Osteoblast (primary cell): ENCODE results near the gene IFT122. TPM values are rescaled to one million over a fixed set of nuclear protein-coding genes. Genes with fewer than 3 reads are reported as not detected.
A peak's percentile ranks its signal among the peaks of the same experiment; 100 is the strongest.

Source experiments
- DNase-seq: peaks from one replicate; pipeline ENCODE4 v3.0.0; 2011; ENCODE audit warnings: low spot score, mixed read lengths; ENCODE audit not compliant: insufficient read length; ENCODE audit errors: missing footprints
- H2AFZ ChIP-seq: 2 replicates; pipeline ENCODE4 v1.6.0; 2011; ENCODE audit warnings: mild to moderate bottlenecking, low read length
- H3K27ac ChIP-seq: 2 replicates; pipeline ENCODE4 v1.5.1; 2011; ENCODE audit warnings: mild to moderate bottlenecking, low read depth, low read length, moderate library complexity
- H3K27me3 ChIP-seq: 2 replicates; pipeline ENCODE4 v1.6.0; 2012; ENCODE audit warnings: mild to moderate bottlenecking, control low read depth, inconsistent platforms, low read length, moderate library complexity; ENCODE audit not compliant: insufficient read depth
- H3K36me3 ChIP-seq: 2 replicates; pipeline ENCODE4 v1.5.1; 2011; ENCODE audit warnings: mild to moderate bottlenecking, low read length, control low read depth, moderate library complexity; ENCODE audit not compliant: insufficient read depth
- H3K4me1 ChIP-seq: 2 replicates; pipeline ENCODE4 v1.5.1; 2011; ENCODE audit warnings: mild to moderate bottlenecking, low read length, control low read depth, moderate library complexity; ENCODE audit not compliant: insufficient read depth
- H3K4me2 ChIP-seq: 2 replicates; pipeline ENCODE4 v1.6.0; 2011; ENCODE audit warnings: mild to moderate bottlenecking, low read length; ENCODE audit not compliant: insufficient read depth
- H3K4me3 ChIP-seq: fragments of 200-600 bp; sonication (generic); 3 replicates; pipeline ENCODE4 v1.5.1; 2012; ENCODE audit warnings: mild to moderate bottlenecking, low read length, inconsistent platforms; ENCODE audit not compliant: insufficient read depth
- H3K79me2 ChIP-seq: 2 replicates; pipeline ENCODE4 v1.6.0; 2012; ENCODE audit warnings: mild to moderate bottlenecking, low read length, control low read depth, inconsistent platforms; ENCODE audit not compliant: insufficient read depth
- H3K9me3 ChIP-seq: 2 replicates; pipeline ENCODE4 v1.5.1; 2011; ENCODE audit warnings: low read depth, low read length, control low read depth
- H4K20me1 ChIP-seq: 2 replicates; pipeline ENCODE4 v1.6.0; 2012; ENCODE audit warnings: mild to moderate bottlenecking, low read length, control low read depth; ENCODE audit not compliant: insufficient read depth
- CTCF ChIP-seq: IDR thresholded peaks from 2 replicates; pipeline ENCODE4 v1.5.1; 2011; ENCODE audit warnings: mild to moderate bottlenecking, low read depth, low read length, moderate library complexity; ENCODE audit errors: extremely low read depth
- total RNA-seq: library from RNA; depleted of rRNA; stranded (reverse); fragments of >200 nt; gene quantifications from 2 replicates; pipeline ENCODE4 v1.2.3, GENCODE V29; 2012

Gene IFT122
- total RNA-seq, 1 donor, result 30.4 TPM

- Histone ChIP-seq H2AFZ (peak overlapping the region; percentile 87), H3K36me3 (peaks cover 17% of the 10 kb centered on the region), H3K27me3 (no peaks in the 10 kb centered on the region), H3K9me3 (no peaks in the 10 kb centered on the region), H4K20me1 (peaks cover 33% of the 10 kb centered on the region), H3K79me2 (peaks cover 50% of the 10 kb centered on the region), H3K4me2 (peak overlapping the region; percentile 92), H3K27ac (peak overlapping the region; percentile 92), H3K4me1 (peaks cover 11% of the 10 kb centered on the region), H3K4me3 (peak overlapping the region; percentile 80)
- DNase-seq, result peak; percentile 91
- no peak for TF ChIP-seq CTCF
These were observed 41.2 kb upstream of the IFT122 start for GRCh38 chr3:129398803-129399144.

- peak overlapping the region; percentile 92 for H3K4me2 ChIP-seq
- no peaks in the 10 kb centered on the region for H3K27me3 ChIP-seq
- DNase-seq, result peak; percentile 94
- H4K20me1 ChIP-seq, result peaks cover 33% of the 10 kb centered on the region
- H3K4me1 ChIP-seq, result peaks cover 11% of the 10 kb centered on the region
- H3K9me3 ChIP-seq, result no peaks in the 10 kb centered on the region
- H3K79me2 ChIP-seq, result peaks cover 50% of the 10 kb centered on the region
- H3K27ac ChIP-seq, result peak overlapping the region; percentile 92
- TF ChIP-seq CTCF, result peak; percentile 99
- peaks cover 17% of the 10 kb centered on the region for H3K36me3 ChIP-seq
- H2AFZ ChIP-seq, result peak overlapping the region; percentile 87
- H3K4me3 ChIP-seq, result peak overlapping the region; percentile 80
These were observed 40.7 kb upstream of the IFT122 start for GRCh38 chr3:129399145-129399894.

GRCh38 chr3:129399895-129400357 lies 40.1 kb upstream of the IFT122 start:
- no peak for TF ChIP-seq CTCF
- H3K4me3 ChIP-seq, result peak overlapping the region; percentile 80
- no peak for DNase-seq

GRCh38 chr3:129402210-129402609 lies 37.8 kb upstream of the IFT122 start:
- TF ChIP-seq CTCF, result no peak
- DNase-seq, result no peak
- no peak overlapping the region for H3K4me3 ChIP-seq
- no peaks in the 10 kb centered on the region for H3K36me3 ChIP-seq
- H3K27ac ChIP-seq, result no peak overlapping the region
- no peaks in the 10 kb centered on the region for H3K9me3 ChIP-seq
- H3K4me1 ChIP-seq, result peaks cover 11% of the 10 kb centered on the region
- H3K27me3 ChIP-seq, result no peaks in the 10 kb centered on the region
- H3K79me2 ChIP-seq, result peaks cover 21% of the 10 kb centered on the region
- peaks cover 12% of the 10 kb centered on the region for H4K20me1 ChIP-seq
- no peak overlapping the region for H3K4me2 ChIP-seq
- H2AFZ ChIP-seq, result no peak overlapping the region

More at GRCh38 chr3:129399895-129400357, 40.1 kb upstream of the IFT122 start:
- Histone ChIP-seq H3K79me2 (peaks cover 44% of the 10 kb centered on the region), H3K27me3 (no peaks in the 10 kb centered on the region), H3K9me3 (no peaks in the 10 kb centered on the region), H3K4me1 (peaks cover 11% of the 10 kb centered on the region), H3K36me3 (peaks cover 17% of the 10 kb centered on the region), H3K27ac (peak overlapping the region; percentile 92), H3K4me2 (peak overlapping the region; percentile 92), H4K20me1 (peaks cover 30% of the 10 kb centered on the region), H2AFZ (peak overlapping the region; percentile 87)
